ENCODE data around the gene RPRD1B. TPM values are rescaled to one million over a fixed set of nuclear protein-coding genes. Genes with fewer than 3 reads are reported as not detected.
A peak's percentile ranks its signal among the peaks of the same experiment; 100 is the strongest.

RPRD1B gene
- total RNA-seq, 1 experiment from 2014 or later: 112 TPM

- Histone ChIP-seq H3K27me3 (replicated peaks; ENCODE audit: control insufficient read depth, insufficient read depth, low read length) (no peaks in the 10 kb centered on the region), H3K4me1 (peaks cover 47% of the 10 kb centered on the region), H3K36me3 (ENCODE audit: control insufficient read depth, insufficient read depth, low read length) (peaks cover 9% of the 10 kb centered on the region), H3K4me3 (ENCODE audit: low read depth, low read length) (no peak overlapping the region), H3K9me3 (no peaks in the 10 kb centered on the region)
- intact Hi-C loops (cut with micrococcal nuclease; ENCODE audit: unreplicated experiment): loop anchor here (10.0 kb wide), 1 partner anchor 413 kb away; no protein-coding TSS in a partner anchor
- Mint-ChIP-seq H3K4me1 (ENCODE audit: low read depth, unreplicated experiment) (peaks cover 33% of the 10 kb centered on the region), H3K27me3 (ENCODE audit: insufficient read depth, unreplicated experiment) (no peaks in the 10 kb centered on the region), H3K36me3 (ENCODE audit: insufficient read depth, unreplicated experiment) (peaks cover 28% of the 10 kb centered on the region), H3K27ac (ENCODE audit: unreplicated experiment) (peak overlapping the region; percentile 50), H3K9me3 (ENCODE audit: unreplicated experiment) (no peaks in the 10 kb centered on the region), H3K4me3 (ENCODE audit: unreplicated experiment) (no peak overlapping the region)
- ChIA-PET CTCF (interaction anchor here (0.7 to 1.5 kb wide), 4 partner anchors 8 to 427 kb away, joined by 3 read pairs; partner anchors contain the start of genes RPRD1B and TTI1), POLR2A (no interaction called here)
- DNase-seq: peak in 1 of 2 experiments; percentile 56
- no TSS peak for BruUV-seq (replicated peaks)
- TF ChIP-seq, protein P1, sequence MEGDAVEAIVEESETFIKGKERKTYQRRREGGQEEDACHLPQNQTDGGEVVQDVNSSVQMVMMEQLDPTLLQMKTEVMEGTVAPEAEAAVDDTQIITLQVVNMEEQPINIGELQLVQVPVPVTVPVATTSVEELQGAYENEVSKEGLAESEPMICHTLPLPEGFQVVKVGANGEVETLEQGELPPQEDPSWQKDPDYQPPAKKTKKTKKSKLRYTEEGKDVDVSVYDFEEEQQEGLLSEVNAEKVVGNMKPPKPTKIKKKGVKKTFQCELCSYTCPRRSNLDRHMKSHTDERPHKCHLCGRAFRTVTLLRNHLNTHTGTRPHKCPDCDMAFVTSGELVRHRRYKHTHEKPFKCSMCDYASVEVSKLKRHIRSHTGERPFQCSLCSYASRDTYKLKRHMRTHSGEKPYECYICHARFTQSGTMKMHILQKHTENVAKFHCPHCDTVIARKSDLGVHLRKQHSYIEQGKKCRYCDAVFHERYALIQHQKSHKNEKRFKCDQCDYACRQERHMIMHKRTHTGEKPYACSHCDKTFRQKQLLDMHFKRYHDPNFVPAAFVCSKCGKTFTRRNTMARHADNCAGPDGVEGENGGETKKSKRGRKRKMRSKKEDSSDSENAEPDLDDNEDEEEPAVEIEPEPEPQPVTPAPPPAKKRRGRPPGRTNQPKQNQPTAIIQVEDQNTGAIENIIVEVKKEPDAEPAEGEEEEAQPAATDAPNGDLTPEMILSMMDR (IDR thresholded peaks at IDR 0.05; ENCODE audit: insufficient read depth in 1 of 2, low read depth in 1 of 2, low read length in 1 of 2, severe bottlenecking in 1 of 2, unreplicated experiment in 1 of 2): no peak
Observed at GRCh38 chr20:37987602-37988290, 45.8 kb upstream of the RPRD1B start.

GRCh38 chr20:37988306-37988954, 45.1 kb upstream of the RPRD1B start:
- Histone ChIP-seq H3K4me3 (ENCODE audit: low read depth, low read length) (no peak overlapping the region), H3K27me3 (replicated peaks; ENCODE audit: control insufficient read depth, insufficient read depth, low read length) (no peaks in the 10 kb centered on the region), H3K36me3 (ENCODE audit: control insufficient read depth, insufficient read depth, low read length) (peaks cover 10% of the 10 kb centered on the region), H3K4me1 (peaks cover 47% of the 10 kb centered on the region), H3K9me3 (no peaks in the 10 kb centered on the region)
- Mint-ChIP-seq H3K4me3 (ENCODE audit: unreplicated experiment) (no peak overlapping the region), H3K36me3 (ENCODE audit: insufficient read depth, unreplicated experiment) (peaks cover 22% of the 10 kb centered on the region), H3K27me3 (ENCODE audit: insufficient read depth, unreplicated experiment) (no peaks in the 10 kb centered on the region), H3K4me1 (ENCODE audit: low read depth, unreplicated experiment) (peaks cover 33% of the 10 kb centered on the region), H3K27ac (ENCODE audit: unreplicated experiment) (peak overlapping the region; percentile 50), H3K9me3 (ENCODE audit: unreplicated experiment) (no peaks in the 10 kb centered on the region)
- ChIA-PET POLR2A (no interaction called here), CTCF (no interaction called here)
- no TSS peak for BruUV-seq (replicated peaks)
- intact Hi-C loops (cut with micrococcal nuclease; ENCODE audit: unreplicated experiment): loop anchor here (10.0 kb wide), 1 partner anchor 414 kb away; no protein-coding TSS in a partner anchor
- peak in 1 of 2 experiments; percentile 21 for DNase-seq
- TF ChIP-seq, protein P1 (IDR thresholded peaks at IDR 0.05; ENCODE audit: insufficient read depth in 1 of 2, low read depth in 1 of 2, low read length in 1 of 2, severe bottlenecking in 1 of 2, unreplicated experiment in 1 of 2): no peak

DNA sequence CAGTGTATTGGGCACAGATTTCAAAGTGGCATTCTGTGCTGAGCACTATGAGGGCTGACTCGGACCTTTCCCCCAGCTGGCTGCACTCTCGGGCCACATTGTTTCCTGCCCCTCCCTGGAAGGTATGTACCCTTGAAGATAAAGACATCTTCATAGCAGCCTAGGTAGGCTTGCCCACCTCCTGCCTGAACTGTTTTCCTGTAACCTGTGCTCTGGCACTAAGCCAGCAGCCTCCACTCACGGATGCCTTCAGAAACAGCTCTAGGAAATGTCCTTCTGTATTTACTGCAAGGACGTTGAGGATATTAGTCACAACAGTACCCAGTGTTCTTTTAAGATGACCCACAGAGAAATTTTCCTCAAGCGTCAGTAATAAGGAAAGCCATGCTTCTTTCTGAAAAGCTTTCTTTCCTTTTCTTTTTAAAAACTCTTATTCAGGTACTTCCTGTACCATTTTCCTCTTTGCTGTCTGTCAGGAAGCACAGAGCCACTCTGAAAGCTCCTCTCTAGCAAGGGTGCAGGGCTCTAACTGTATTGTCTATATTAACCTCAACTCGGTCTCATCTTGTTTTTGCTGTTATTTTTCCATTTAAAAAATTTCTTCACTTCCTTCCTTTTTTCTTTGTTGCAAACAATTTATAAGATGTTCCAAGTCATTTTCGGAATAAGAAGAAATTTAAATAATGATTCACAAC, 43.8 kb upstream of the RPRD1B start:
- ChIA-PET POLR2A (no interaction called here), CTCF (no interaction called here)
- TF ChIP-seq, protein P1 (IDR thresholded peaks at IDR 0.05; ENCODE audit: insufficient read depth in 1 of 2, low read depth in 1 of 2, low read length in 1 of 2, severe bottlenecking in 1 of 2, unreplicated experiment in 1 of 2): no peak
- H3K9me3 ChIP-seq: no peaks in the 10 kb centered on the region
- no peaks in the 10 kb centered on the region for H3K9me3 Mint-ChIP-seq (ENCODE audit: unreplicated experiment)
- no peaks in the 10 kb centered on the region for H3K27me3 Mint-ChIP-seq (ENCODE audit: insufficient read depth, unreplicated experiment)
- intact Hi-C loops (cut with micrococcal nuclease; ENCODE audit: unreplicated experiment): loop anchor here (5.0 to 10.0 kb wide), 5 partner anchors 47 to 415 kb away; partner anchors contain the start of gene VSTM2L
- no peaks in the 10 kb centered on the region for H3K27me3 ChIP-seq (replicated peaks; ENCODE audit: control insufficient read depth, insufficient read depth, low read length)
- H3K4me1 Mint-ChIP-seq (ENCODE audit: low read depth, unreplicated experiment): peaks cover 37% of the 10 kb centered on the region
- H3K4me3 ChIP-seq (ENCODE audit: low read depth, low read length): no peak overlapping the region
- H3K36me3 Mint-ChIP-seq (ENCODE audit: insufficient read depth, unreplicated experiment): peaks cover 31% of the 10 kb centered on the region
- H3K4me1 ChIP-seq: peaks cover 47% of the 10 kb centered on the region
- DNase-seq: no peak
- no TSS peak for BruUV-seq (replicated peaks)
- no peak overlapping the region for H3K27ac Mint-ChIP-seq (ENCODE audit: unreplicated experiment)
- H3K36me3 ChIP-seq (ENCODE audit: control insufficient read depth, insufficient read depth, low read length): peaks cover 9% of the 10 kb centered on the region; the same call in 1 of the 2 replicates
- no peak overlapping the region for H3K4me3 Mint-ChIP-seq (ENCODE audit: unreplicated experiment)
